ENCODE results near the gene GOSR2. TPM values are rescaled to one million over a fixed set of nuclear protein-coding genes. Genes with fewer than 3 reads are reported as not detected.

GOSR2 gene
- total and polyA plus RNA-seq, 9 of the 15 experiments (the other 6 are each of a cell fraction or from before 2014, with no cell fraction given), result 32.7 to 96.3 (median 48.9) TPM

GRCh38 chr17:46940692-46941404 is 17.9 kb downstream of the GOSR2 start (continued):
- TF ChIP-seq ZNF280B (CRISPR knock-in tag; IDR thresholded peaks at IDR 0.05), result no peak
- TF ChIP-seq ELF4 (CRISPR knock-in tag; IDR thresholded peaks at IDR 0.05), result no peak
- no peak for TF ChIP-seq SMARCA5 (IDR thresholded peaks at IDR 0.05)
- TF ChIP-seq HDAC8 (tag; IDR thresholded peaks at IDR 0.05), result no peak
- no peak for TF ChIP-seq ZBTB17 (CRISPR knock-in tag; IDR thresholded peaks at IDR 0.05)
- no peak for TF ChIP-seq MED1 (CRISPR knock-in tag; IDR thresholded peaks at IDR 0.05; ENCODE audit: borderline replicate concordance)
- TF ChIP-seq MITF (IDR thresholded peaks at IDR 0.05), result no peak
- TF ChIP-seq ZNF24 (IDR thresholded peaks at IDR 0.05), result no peak; the same call in 1 of the 2 replicates
- no peak for TF ChIP-seq ZNF57 (CRISPR knock-in tag; IDR thresholded peaks at IDR 0.05)
- no peak for TF ChIP-seq FOXJ3 (CRISPR knock-in tag; IDR thresholded peaks at IDR 0.05)
- TF ChIP-seq ZFPM2 (CRISPR knock-in tag; IDR thresholded peaks at IDR 0.05), result no peak
- no peak for TF ChIP-seq LCOR (CRISPR knock-in tag; IDR thresholded peaks at IDR 0.05)
- TF ChIP-seq SP1 (CRISPR knock-in tag; IDR thresholded peaks at IDR 0.05), result no peak
- no peak for TF ChIP-seq SAP30 (IDR thresholded peaks at IDR 0.05; ENCODE audit: borderline replicate concordance, insufficient read depth, low read depth, low read length, poor library complexity, severe bottlenecking)
- TF ChIP-seq TFE3 (CRISPR knock-in tag; IDR thresholded peaks at IDR 0.05), result peak; percentile 96
- no peak for TF ChIP-seq CREBBP (IDR thresholded peaks at IDR 0.05; ENCODE audit: low read depth, low read length)
- TF ChIP-seq TCF7 (IDR thresholded peaks at IDR 0.05; ENCODE audit: borderline replicate concordance), result no peak
- TF ChIP-seq ZNF444 (CRISPR knock-in tag; IDR thresholded peaks at IDR 0.05), result no peak
